ENCODE measurements around the gene SULT1C4.

The SULT1C4 gene

GRCh38 chr2:108414945-108415344 lies 37.2 kb downstream of the SULT1C4 start:
- no peaks in the 10 kb centered on the region for H3K36me3 ChIP-seq (ENCODE audit: insufficient read depth, low read length)
- no peak overlapping the region for H3K27ac ChIP-seq (ENCODE audit: low read depth, low read length, poor library complexity, severe bottlenecking)

GRCh38 chr2:108417254-108417653 lies 39.5 kb downstream of the SULT1C4 start:
- Histone ChIP-seq H3K79me2 (ENCODE audit: insufficient read depth, low read length) (no peaks in the 10 kb centered on the region), H3F3A (ENCODE audit: insufficient read depth, low read length) (no peaks in the 10 kb centered on the region), H2AFZ (ENCODE audit: low read length) (no peak overlapping the region), H3K9me2 (ENCODE audit: low read depth, low read length) (no peaks in the 10 kb centered on the region), H3K36me3 (ENCODE audit: insufficient read depth, low read length) (no peaks in the 10 kb centered on the region), H3K27ac (ENCODE audit: low read depth, low read length, poor library complexity, severe bottlenecking) (no peak overlapping the region), H3K4me3 (ENCODE audit: low read depth, low read length, poor library complexity, severe bottlenecking) (no peak overlapping the region), H3K9me3 (ENCODE audit: low read length) (no peaks in the 10 kb centered on the region), H3K9ac (ENCODE audit: low read length) (no peak overlapping the region), H3K4me1 (ENCODE audit: insufficient read depth, low read length, severe bottlenecking) (no peaks in the 10 kb centered on the region), H3K4me2 (ENCODE audit: low read length) (no peak overlapping the region), H4K20me1 (ENCODE audit: insufficient read depth, low read length) (no peaks in the 10 kb centered on the region), H3K27me3 (ENCODE audit: insufficient read depth, low read length) (no peaks in the 10 kb centered on the region)
- no peak for TF ChIP-seq EZH2 (IDR thresholded peaks at IDR 0.05; ENCODE audit: borderline replicate concordance, low read length)
- TF ChIP-seq CTCF (IDR thresholded peaks at IDR 0.05; ENCODE audit: low read length) = peak; percentile 30; the same call in 1 of the 2 replicates

More at GRCh38 chr2:108414945-108415344, 37.2 kb downstream of the SULT1C4 start:
- Histone ChIP-seq H3K4me1 (ENCODE audit: insufficient read depth, low read length, severe bottlenecking) (no peaks in the 10 kb centered on the region), H3K4me2 (ENCODE audit: low read length) (no peak overlapping the region), H3K9ac (ENCODE audit: low read length) (no peak overlapping the region), H3K27me3 (ENCODE audit: insufficient read depth, low read length) (no peaks in the 10 kb centered on the region), H3K9me2 (ENCODE audit: low read depth, low read length) (no peaks in the 10 kb centered on the region), H4K20me1 (ENCODE audit: insufficient read depth, low read length) (no peaks in the 10 kb centered on the region), H3K4me3 (ENCODE audit: low read depth, low read length, poor library complexity, severe bottlenecking) (no peak overlapping the region), H2AFZ (ENCODE audit: low read length) (no peak overlapping the region), H3K79me2 (ENCODE audit: insufficient read depth, low read length) (no peaks in the 10 kb centered on the region), H3K9me3 (ENCODE audit: low read length) (no peaks in the 10 kb centered on the region), H3F3A (ENCODE audit: insufficient read depth, low read length) (no peaks in the 10 kb centered on the region)
- TF ChIP-seq EZH2 (IDR thresholded peaks at IDR 0.05; ENCODE audit: borderline replicate concordance, low read length) (no peak), CTCF (IDR thresholded peaks at IDR 0.05; ENCODE audit: low read length) (no peak)

- Histone ChIP-seq H3K79me2 (ENCODE audit: insufficient read depth, low read length) (no peaks in the 10 kb centered on the region), H3K9me2 (ENCODE audit: low read depth, low read length) (no peaks in the 10 kb centered on the region), H3K9me3 (ENCODE audit: low read length) (no peaks in the 10 kb centered on the region), H3K36me3 (ENCODE audit: insufficient read depth, low read length) (no peaks in the 10 kb centered on the region), H3K4me3 (ENCODE audit: low read depth, low read length, poor library complexity, severe bottlenecking) (no peak overlapping the region), H3K9ac (ENCODE audit: low read length) (no peak overlapping the region), H3K4me1 (ENCODE audit: insufficient read depth, low read length, severe bottlenecking) (no peaks in the 10 kb centered on the region), H3K27ac (ENCODE audit: low read depth, low read length, poor library complexity, severe bottlenecking) (no peak overlapping the region), H4K20me1 (ENCODE audit: insufficient read depth, low read length) (no peaks in the 10 kb centered on the region), H3F3A (ENCODE audit: insufficient read depth, low read length) (no peaks in the 10 kb centered on the region), H2AFZ (ENCODE audit: low read length) (no peak overlapping the region), H3K4me2 (ENCODE audit: low read length) (no peak overlapping the region), H3K27me3 (ENCODE audit: insufficient read depth, low read length) (no peaks in the 10 kb centered on the region)
- TF ChIP-seq EZH2 (IDR thresholded peaks at IDR 0.05; ENCODE audit: borderline replicate concordance, low read length) (no peak), CTCF (IDR thresholded peaks at IDR 0.05; ENCODE audit: low read length) (no peak)
Measured at GRCh38 chr2:108418416-108418815, 40.7 kb downstream of the SULT1C4 start.
